Dermis microvascular lymphatic vessel endothelial cell (primary cell): ENCODE results near the gene GTF2H4. TPM values are rescaled to one million over a fixed set of nuclear protein-coding genes. Genes with fewer than 3 reads are reported as not detected.
"Not testable (repeated sequence)": the region's sequence is repeated elsewhere in the genome, so short reads cannot be mapped to it uniquely, and the experiment has no call there.

Experiments used
- DNase-seq, 2 donors: peaks; one replicate each; pipeline versions ENCODE4 v3.0.0 to v3.0.0-alpha.2; 2010; ENCODE audit warnings: low read depth in 2 of 2
- total RNA-seq: library from RNA; depleted of rRNA; stranded (reverse); fragments of >200 nt; gene quantifications from 2 replicates; pipeline ENCODE4 v1.2.1, GENCODE V29; 2014

The GTF2H4 gene
- total RNA-seq, 1 donor from 2014 or later, result 10.4 TPM

- DNase-seq, result no peak
These were observed 14.4 kb downstream of the GTF2H4 start for GRCh38 chr6:30922447-30922852.

- not testable (repeated sequence) for DNase-seq
These were observed 16.1 kb downstream of the GTF2H4 start for GRCh38 chr6:30924040-30924627.

- DNase-seq, result no peak
These were observed 18.6 kb downstream of the GTF2H4 start for GRCh38 chr6:30926644-30927043.

- not testable (repeated sequence) for DNase-seq
These were observed 19.1 kb downstream of the GTF2H4 start for GRCh38 chr6:30927080-30927479.

GRCh38 chr6:30928677-30929076 is 20.7 kb downstream of the GTF2H4 start:
- DNase-seq, result no peak

GRCh38 chr6:30930506-30930905 is 22.5 kb downstream of the GTF2H4 start:
- no peak for DNase-seq

GRCh38 chr6:30931272-30931671 is 23.3 kb downstream of the GTF2H4 start:
- DNase-seq, result no peak

- DNase-seq, result no peak
These were observed 24.1 kb downstream of the GTF2H4 start, which contains the start of gene SFTA2 for GRCh38 chr6:30931969-30932645. TSS of gene SFTA2 (minus strand) at chr6:30932170. CDS start at chr6:30932096, 74 bp downstream.

GRCh38 chr6:30932665-30933365 is 24.8 kb downstream of the GTF2H4 start:
- no peak for DNase-seq

GRCh38 chr6:30935018-30935417 is 27.0 kb downstream of the GTF2H4 start:
- DNase-seq, result no peak

GRCh38 chr6:30937265-30937664 is 29.3 kb downstream of the GTF2H4 start:
- DNase-seq, result no peak

GRCh38 chr6:30938730-30939129 is 30.7 kb downstream of the GTF2H4 start:
- DNase-seq, result no peak

- no peak for DNase-seq
These were observed 31.5 kb downstream of the GTF2H4 start for GRCh38 chr6:30939473-30939872.

GRCh38 chr6:30940361-30940986 is 32.5 kb downstream of the GTF2H4 start, which contains the start of gene MUCL3:
TSS of gene MUCL3 (plus strand) at chr6:30940973. CDS start at chr6:30941000, 27 bp downstream.
- no peak for DNase-seq

GRCh38 chr6:30942338-30943060 is 34.5 kb downstream of the GTF2H4 start:
- DNase-seq, result peak in 1 of 2 donors; percentile 50

GRCh38 chr6:30944051-30944450 is 36.0 kb downstream of the GTF2H4 start:
- no peak for DNase-seq

- DNase-seq, result no peak
These were observed 37.3 kb downstream of the GTF2H4 start for GRCh38 chr6:30945281-30945680.

GRCh38 chr6:30947231-30947630 is 39.2 kb downstream of the GTF2H4 start:
- no peak for DNase-seq

GRCh38 chr6:30948811-30949210 is 40.8 kb downstream of the GTF2H4 start:
- no peak for DNase-seq

- DNase-seq, result no peak
These were observed 44.0 kb downstream of the GTF2H4 start for GRCh38 chr6:30951907-30952469.
